T-helper 1 cell treated with Interleukin-12 subunit alpha and Interleukin-12 subunit beta and Interleukin-4 antibody, amounts not matched to agents 30 μg/mL and 1 μg/mL, for 36 hours (primary cell): ENCODE results near the gene CDKN1C.

ENCODE experiments used
- H3K27ac Mint-ChIP-seq: one replicate; pipeline ENCODE4 v1.8.0; 2021; ENCODE audit warnings: mild to moderate bottlenecking, mixed read lengths
- H3K27me3 Mint-ChIP-seq: one replicate; pipeline ENCODE4 v1.8.0; 2021; ENCODE audit warnings: low read depth, mixed read lengths
- H3K36me3 Mint-ChIP-seq: one replicate; pipeline ENCODE4 v1.8.0; 2021; ENCODE audit warnings: low read depth, mixed read lengths
- H3K4me1 Mint-ChIP-seq: one replicate; pipeline ENCODE4 v1.8.0; 2021; ENCODE audit warnings: low read depth, mixed read lengths
- H3K4me3 Mint-ChIP-seq: one replicate; pipeline ENCODE4 v1.8.0; 2021; ENCODE audit warnings: mild to moderate bottlenecking, moderate library complexity, mixed read lengths
- H3K9me3 Mint-ChIP-seq: one replicate; pipeline ENCODE4 v1.8.0; 2021; ENCODE audit warnings: mixed read lengths

CDKN1C gene

GRCh38 chr11:2885678-2886081 is at the start of gene CDKN1C:
Gene CDKN1C (minus strand): TSS chr11:2885775. CDS start chr11:2885456, 319 bp downstream.
- Mint-ChIP-seq H3K4me3 (peak within 1 kb of the TSS; percentile 87), H3K4me1 (no peaks in the 10 kb centered on the region), H3K36me3 (no peaks in the 10 kb centered on the region), H3K27ac (no peak within 1 kb of the TSS), H3K9me3 (no peaks in the 10 kb centered on the region), H3K27me3 (peaks cover 35% of the 10 kb centered on the region)

GRCh38 chr11:2934611-2935239 is 49.1 kb upstream of the CDKN1C start:
- H3K27ac Mint-ChIP-seq, result no peak overlapping the region
- no peak overlapping the region for H3K4me3 Mint-ChIP-seq
- peaks cover 26% of the 10 kb centered on the region for H3K9me3 Mint-ChIP-seq
- peaks cover 20% of the 10 kb centered on the region for H3K36me3 Mint-ChIP-seq
- H3K4me1 Mint-ChIP-seq, result peaks cover 9% of the 10 kb centered on the region
- H3K27me3 Mint-ChIP-seq, result peaks cover 8% of the 10 kb centered on the region

GRCh38 chr11:2934021-2934550 is 48.5 kb upstream of the CDKN1C start:
- Mint-ChIP-seq H3K27ac (peak overlapping the region; percentile 63), H3K27me3 (peaks cover 9% of the 10 kb centered on the region), H3K4me3 (no peak overlapping the region), H3K4me1 (peaks cover 9% of the 10 kb centered on the region), H3K9me3 (peaks cover 22% of the 10 kb centered on the region), H3K36me3 (peaks cover 16% of the 10 kb centered on the region)

- Mint-ChIP-seq H3K4me3 (no peak overlapping the region), H3K27me3 (peaks cover 12% of the 10 kb centered on the region), H3K9me3 (peaks cover 16% of the 10 kb centered on the region), H3K4me1 (peaks cover 11% of the 10 kb centered on the region), H3K27ac (peak overlapping the region; percentile 63), H3K36me3 (peaks cover 11% of the 10 kb centered on the region)
Observed at GRCh38 chr11:2933375-2934020, 47.9 kb upstream of the CDKN1C start.

GRCh38 chr11:2932850-2933251 is 47.3 kb upstream of the CDKN1C start:
- H3K9me3 Mint-ChIP-seq, result peaks cover 10% of the 10 kb centered on the region
- peaks cover 16% of the 10 kb centered on the region for H3K4me1 Mint-ChIP-seq
- no peak overlapping the region for H3K4me3 Mint-ChIP-seq
- peaks cover 18% of the 10 kb centered on the region for H3K27me3 Mint-ChIP-seq
- peak overlapping the region; percentile 41 for H3K27ac Mint-ChIP-seq
- peaks cover 5% of the 10 kb centered on the region for H3K36me3 Mint-ChIP-seq

- peaks cover 24% of the 10 kb centered on the region for H3K27me3 Mint-ChIP-seq
- H3K4me3 Mint-ChIP-seq, result no peak overlapping the region
- H3K27ac Mint-ChIP-seq, result peak overlapping the region; percentile 26
- H3K36me3 Mint-ChIP-seq, result peaks cover 2% of the 10 kb centered on the region
- peaks cover 2% of the 10 kb centered on the region for H3K9me3 Mint-ChIP-seq
- peaks cover 17% of the 10 kb centered on the region for H3K4me1 Mint-ChIP-seq
Observed at GRCh38 chr11:2931771-2932738, 46.5 kb upstream of the CDKN1C start.

- Mint-ChIP-seq H3K36me3 (peaks cover 2% of the 10 kb centered on the region), H3K27ac (no peak overlapping the region), H3K4me1 (peaks cover 17% of the 10 kb centered on the region), H3K27me3 (peaks cover 24% of the 10 kb centered on the region), H3K9me3 (no peaks in the 10 kb centered on the region), H3K4me3 (no peak overlapping the region)
Observed at GRCh38 chr11:2931420-2931746, 45.8 kb upstream of the CDKN1C start.

- Mint-ChIP-seq H3K4me3 (peak overlapping the region; percentile 81), H3K27me3 (peaks cover 24% of the 10 kb centered on the region), H3K9me3 (no peaks in the 10 kb centered on the region), H3K36me3 (peaks cover 2% of the 10 kb centered on the region), H3K4me1 (peaks cover 17% of the 10 kb centered on the region), H3K27ac (peak overlapping the region; percentile 74)
Observed at GRCh38 chr11:2930704-2931419, 45.3 kb upstream of the CDKN1C start.

GRCh38 chr11:2929950-2930703 is 44.6 kb upstream of the CDKN1C start:
- Mint-ChIP-seq H3K27ac (peak overlapping the region; percentile 74), H3K9me3 (no peaks in the 10 kb centered on the region), H3K4me3 (peak overlapping the region; percentile 81), H3K4me1 (peaks cover 17% of the 10 kb centered on the region), H3K36me3 (peaks cover 2% of the 10 kb centered on the region), H3K27me3 (peaks cover 24% of the 10 kb centered on the region)

GRCh38 chr11:2929531-2929949 is 44.0 kb upstream of the CDKN1C start:
- peak overlapping the region; percentile 62 for H3K27ac Mint-ChIP-seq
- no peaks in the 10 kb centered on the region for H3K9me3 Mint-ChIP-seq
- peaks cover 17% of the 10 kb centered on the region for H3K4me1 Mint-ChIP-seq
- H3K4me3 Mint-ChIP-seq, result peak overlapping the region; percentile 74
- peaks cover 24% of the 10 kb centered on the region for H3K27me3 Mint-ChIP-seq
- peaks cover 2% of the 10 kb centered on the region for H3K36me3 Mint-ChIP-seq

- H3K4me1 Mint-ChIP-seq, result peaks cover 17% of the 10 kb centered on the region
Observed at GRCh38 chr11:2928605-2929530, 43.3 kb upstream of the CDKN1C start, which contains the start of gene PHLDA2. Gene PHLDA2 (minus strand): TSS chr11:2929420. CDS start chr11:2929364, 56 bp downstream.

GRCh38 chr11:2927851-2928604 is 42.5 kb upstream of the CDKN1C start:
- Mint-ChIP-seq H3K27ac (no peak overlapping the region), H3K4me1 (peaks cover 17% of the 10 kb centered on the region), H3K36me3 (peaks cover 2% of the 10 kb centered on the region), H3K9me3 (no peaks in the 10 kb centered on the region), H3K4me3 (peak overlapping the region; percentile 77), H3K27me3 (peaks cover 24% of the 10 kb centered on the region)

More at GRCh38 chr11:2928605-2929530, 43.3 kb upstream of the CDKN1C start, which contains the start of gene PHLDA2:
- peak within 1 kb of the TSS; percentile 62 for H3K27ac Mint-ChIP-seq
- peak within 1 kb of the TSS; percentile 77 for H3K4me3 Mint-ChIP-seq
- no peaks in the 10 kb centered on the region for H3K9me3 Mint-ChIP-seq
- peaks cover 2% of the 10 kb centered on the region for H3K36me3 Mint-ChIP-seq
- peaks cover 24% of the 10 kb centered on the region for H3K27me3 Mint-ChIP-seq
